Measurements from ENCODE around the gene CCDC178.
A peak's percentile ranks its signal among the peaks of the same experiment; 100 is the strongest.

CCDC178 gene

GRCh38 chr18:33115476-33115875 is 325.0 kb downstream of the CCDC178 start:
- DNase-seq: no peak

GRCh38 chr18:33114749-33115148 is 325.8 kb downstream of the CCDC178 start:
- DNase-seq: no peak

- DNase-seq: no peak
Measured at GRCh38 chr18:33113416-33113815, 327.1 kb downstream of the CCDC178 start.

DNA sequence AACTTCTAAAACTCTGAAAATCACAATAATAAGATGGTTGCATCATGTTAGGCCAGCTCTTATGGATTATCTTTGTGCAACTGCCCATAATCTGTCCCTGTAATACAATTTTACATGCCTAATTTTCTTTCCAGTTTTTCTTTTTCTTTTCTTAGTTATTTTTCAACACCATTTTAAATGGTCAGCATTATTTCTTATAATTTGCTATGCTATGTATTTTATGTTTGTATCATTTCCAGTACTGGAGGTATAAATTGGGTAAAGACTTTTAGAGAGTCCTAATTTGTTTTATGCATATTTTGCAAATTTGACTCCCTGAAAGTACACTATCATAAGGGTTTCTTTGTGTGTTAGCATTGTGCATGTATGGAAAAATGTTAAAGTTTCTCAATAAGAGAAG is 333.0 kb downstream of the CCDC178 start:
- DNase-seq: no peak

- no peak for DNase-seq
Measured at GRCh38 chr18:33101316-33101715, 339.2 kb downstream of the CCDC178 start.

GRCh38 chr18:33099626-33100025 is 340.9 kb downstream of the CCDC178 start:
- DNase-seq: no peak

- no peak for DNase-seq
Measured at GRCh38 chr18:33097126-33097525, 343.4 kb downstream of the CCDC178 start.

DNA sequence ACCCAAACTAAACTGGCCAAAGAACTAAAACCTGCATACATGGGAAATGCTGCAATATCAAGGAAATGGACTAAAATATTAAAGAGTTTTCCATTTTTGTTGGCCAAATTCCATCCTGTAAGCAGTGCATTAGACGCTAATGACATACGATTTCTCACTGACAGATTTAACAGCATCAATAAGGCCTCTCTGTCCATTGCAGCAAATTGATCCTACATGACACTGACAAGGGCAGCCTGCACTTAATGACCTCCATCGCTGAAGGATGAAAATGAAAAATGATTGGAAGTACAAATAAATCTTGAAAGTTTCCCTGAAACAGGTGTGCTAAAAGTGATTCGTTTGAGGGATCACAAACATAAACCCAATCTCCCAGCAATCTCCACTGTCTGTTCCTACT is 350.1 kb downstream of the CCDC178 start:
- DNase-seq: no peak

DNA sequence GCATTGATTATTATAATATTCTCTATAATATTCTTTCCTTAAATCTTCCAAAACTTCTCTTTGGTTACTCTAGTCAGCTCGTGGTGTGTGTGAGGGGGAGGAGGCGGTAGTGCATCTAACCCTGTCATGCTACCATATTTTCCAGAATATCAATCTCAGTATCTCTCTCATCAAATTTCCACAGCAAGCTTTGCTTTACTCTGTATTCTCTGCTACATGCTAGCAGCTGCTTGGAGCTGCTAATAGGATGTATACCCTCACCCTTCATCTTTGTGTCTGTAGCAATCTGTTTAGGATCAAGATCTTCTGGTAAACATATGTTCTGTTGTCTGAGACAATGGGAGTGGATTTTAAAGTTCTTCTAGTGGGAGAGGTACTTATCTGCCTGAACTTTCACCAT is 363.9 kb downstream of the CCDC178 start:
- no peak for DNase-seq

DNA sequence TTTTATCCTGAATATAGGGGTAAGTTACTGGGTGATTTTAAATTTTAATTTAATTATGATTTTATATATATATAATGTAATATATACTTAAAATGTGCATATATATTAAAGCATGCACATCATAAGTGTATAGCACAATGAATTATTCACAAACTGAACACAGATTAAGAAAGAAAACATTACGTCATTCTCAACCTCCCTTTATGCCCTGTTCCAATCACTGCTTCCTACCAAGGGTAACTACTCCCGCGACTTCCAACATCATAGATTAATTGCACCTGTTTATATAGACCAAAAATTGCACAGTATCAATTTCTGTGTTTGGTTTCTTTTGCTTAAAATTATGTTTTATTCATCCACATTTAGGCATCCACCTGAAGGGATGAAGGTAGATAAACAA is 366.4 kb downstream of the CCDC178 start:
- DNase-seq: no peak

- no peak for DNase-seq
Measured at GRCh38 chr18:33062834-33063364, 377.6 kb downstream of the CCDC178 start.

DNA sequence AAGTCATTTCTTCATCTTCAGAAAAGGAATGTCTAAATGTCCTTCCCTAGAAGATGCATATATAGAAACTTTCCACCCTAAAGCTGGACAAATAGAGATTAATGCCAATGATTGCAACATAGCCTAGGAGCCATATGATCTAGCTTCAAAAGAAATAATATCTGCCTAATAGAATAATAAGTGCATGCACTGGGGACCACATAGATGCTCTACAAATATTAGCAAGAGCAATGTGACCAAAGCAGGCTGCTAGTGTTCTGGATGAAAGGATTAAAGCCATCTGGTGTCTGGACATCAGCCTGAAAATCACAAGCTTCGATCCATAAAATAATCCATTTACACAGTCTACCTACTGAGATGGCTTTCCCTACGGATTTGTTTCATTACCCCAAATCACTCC is 387.6 kb downstream of the CCDC178 start:
- no peak for DNase-seq

- no peak for DNase-seq
Measured at GRCh38 chr18:33051407-33051806, 389.1 kb downstream of the CCDC178 start.

GRCh38 chr18:33040213-33040612 is 400.3 kb downstream of the CCDC178 start:
- DNase-seq: no peak

DNA sequence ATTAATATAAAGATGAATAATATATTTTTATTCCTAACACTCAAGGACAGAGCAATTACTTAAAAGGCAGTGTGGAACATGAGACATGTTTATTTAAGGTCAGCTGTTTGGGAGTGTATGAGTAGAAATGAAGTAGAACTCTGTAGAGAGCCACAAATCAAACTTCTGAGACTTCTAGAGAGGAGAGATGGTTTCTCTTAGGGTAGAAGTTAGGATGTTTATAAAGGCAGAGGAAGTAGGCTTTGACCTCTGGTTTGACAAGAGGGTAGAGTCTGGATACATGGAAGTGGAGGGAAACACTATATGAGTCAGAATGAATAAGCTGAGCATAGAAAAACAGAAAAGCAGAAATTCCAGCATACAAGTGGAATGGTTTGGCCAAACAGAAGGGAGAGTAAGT is 405.6 kb downstream of the CCDC178 start:
- DNase-seq: peak; percentile 82

DNA sequence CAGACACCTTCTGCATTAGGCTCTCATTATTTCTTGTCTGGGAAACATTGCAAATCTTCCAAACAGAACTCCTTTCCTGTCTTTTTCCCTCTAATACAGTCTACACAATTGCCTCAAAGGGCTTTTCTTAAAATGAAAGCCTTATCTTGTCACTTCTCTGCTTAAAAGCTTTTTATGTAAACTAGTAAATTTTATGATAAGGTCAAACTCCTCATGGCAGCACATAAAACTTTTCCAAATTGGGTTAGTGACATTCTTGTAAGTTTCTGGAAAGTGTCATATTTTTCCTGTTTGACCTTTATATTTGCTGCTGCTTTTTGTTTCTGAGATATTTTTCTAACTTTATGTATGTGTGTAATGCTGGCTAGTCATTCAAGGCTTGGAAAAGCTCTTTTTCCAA is 406.3 kb downstream of the CCDC178 start:
- DNase-seq: no peak

- no peak for DNase-seq
Measured at GRCh38 chr18:33022370-33022769, 418.2 kb downstream of the CCDC178 start.

GRCh38 chr18:33020877-33021276 is 419.6 kb downstream of the CCDC178 start:
- no peak for DNase-seq

GRCh38 chr18:33014060-33014796 is 426.3 kb downstream of the CCDC178 start:
- no peak for DNase-seq

DNA sequence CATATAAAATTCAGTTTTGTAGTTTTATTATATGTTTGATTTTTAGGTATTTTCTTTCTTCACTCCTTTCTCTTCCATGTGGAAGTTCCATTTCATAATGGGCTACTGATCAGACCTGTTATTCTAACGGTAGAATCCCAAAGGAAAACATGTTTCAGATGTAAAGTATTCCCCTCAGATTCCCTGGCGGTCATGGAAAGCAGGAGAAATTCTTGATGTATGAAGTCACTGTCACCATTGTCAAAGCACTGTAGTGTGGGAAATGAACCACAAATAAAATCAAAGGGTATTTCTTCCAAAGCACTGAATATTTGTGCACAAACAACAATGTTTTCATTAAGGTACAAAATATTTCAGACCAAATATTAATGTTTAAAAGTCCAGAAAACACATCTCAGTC is 430.4 kb downstream of the CCDC178 start:
- peak; percentile 91 for DNase-seq

DNA sequence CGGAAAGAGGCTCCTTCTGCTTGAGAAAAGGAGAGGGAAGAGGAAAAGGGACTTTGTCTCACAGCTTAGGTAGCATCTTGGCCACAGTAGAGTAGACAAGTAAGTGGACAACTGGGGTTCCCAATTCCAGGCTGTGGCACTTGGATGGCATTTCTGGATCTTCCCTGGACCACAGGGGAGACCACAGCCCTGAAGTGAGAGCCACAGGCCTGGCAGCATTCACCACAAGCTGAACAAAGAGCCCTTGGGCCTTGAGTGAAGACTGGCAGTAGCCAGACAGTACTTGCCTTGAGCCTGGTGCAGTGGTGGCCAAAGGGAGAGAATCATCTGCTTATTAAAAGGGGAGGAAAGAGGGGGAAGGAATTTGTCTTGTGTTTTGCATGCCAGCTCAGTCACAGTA is 441.6 kb downstream of the CCDC178 start:
- no peak for DNase-seq

- no peak for DNase-seq
Measured at GRCh38 chr18:32998285-32998684, 442.2 kb downstream of the CCDC178 start.

- DNase-seq: no peak
Measured at GRCh38 chr18:32983721-32984120, 456.8 kb downstream of the CCDC178 start.

DNA sequence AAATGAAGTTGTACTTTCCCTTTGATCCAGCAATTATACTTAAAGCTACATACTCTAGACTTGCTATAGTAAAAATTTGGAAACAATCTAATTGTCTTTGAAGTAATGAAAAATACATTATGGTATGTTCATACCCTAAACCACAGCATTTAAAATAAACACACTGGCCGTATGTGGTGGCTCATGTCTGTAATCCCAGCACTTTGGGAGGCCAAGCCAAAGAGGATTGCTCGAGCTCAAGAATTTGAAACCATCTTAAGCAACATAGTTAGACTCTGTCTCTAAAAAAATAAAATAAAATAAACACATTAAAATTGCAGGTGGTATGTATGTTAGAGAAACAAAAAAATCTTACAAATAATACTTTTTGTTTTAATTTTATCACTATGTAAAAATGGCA is 459.6 kb downstream of the CCDC178 start:
- DNase-seq: peak; percentile 65

DNA sequence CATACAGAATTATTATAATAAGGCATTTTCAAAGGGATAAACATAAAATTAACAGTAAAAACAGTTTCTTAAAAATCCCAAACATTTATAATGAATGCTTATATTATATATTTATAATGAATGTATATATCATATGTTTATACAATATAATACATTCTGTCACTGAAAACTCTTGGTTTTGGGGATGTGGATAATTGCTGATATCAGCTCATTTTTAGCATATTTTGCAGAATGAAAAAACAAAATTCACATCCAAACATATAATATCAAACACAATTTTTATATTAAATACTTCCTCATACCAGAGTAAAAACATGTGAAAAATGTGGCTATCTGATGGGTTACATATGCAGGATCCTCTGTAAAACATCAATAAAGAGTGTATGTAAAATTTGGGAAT is 465.0 kb downstream of the CCDC178 start:
- DNase-seq: no peak
